ENCODE results near the gene TSHR.

DNA sequence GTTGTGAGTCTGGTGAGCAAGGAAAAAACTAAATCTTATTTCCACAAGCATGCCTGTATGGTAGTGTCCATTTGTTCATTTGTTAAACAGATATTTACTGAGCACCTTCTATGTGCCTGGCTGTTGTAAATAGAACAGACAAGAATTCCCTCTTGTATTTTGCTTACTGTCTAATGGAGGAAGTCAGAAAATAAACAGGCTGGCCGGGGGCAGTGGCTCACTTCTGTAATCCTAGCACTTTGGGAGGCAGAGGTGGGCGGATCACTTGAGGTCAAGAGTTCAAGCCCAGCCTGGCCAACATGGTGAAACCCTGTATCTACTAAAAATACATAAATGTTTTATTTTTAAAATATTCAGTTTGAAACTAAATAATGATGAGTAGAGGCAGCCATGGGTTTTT, 186.0 kb downstream of the TSHR start:
- no peak for TF ChIP-seq MYC (IDR thresholded peaks at IDR 0.05; ENCODE audit: low read depth, low read length)
- TF ChIP-seq, protein P1, sequence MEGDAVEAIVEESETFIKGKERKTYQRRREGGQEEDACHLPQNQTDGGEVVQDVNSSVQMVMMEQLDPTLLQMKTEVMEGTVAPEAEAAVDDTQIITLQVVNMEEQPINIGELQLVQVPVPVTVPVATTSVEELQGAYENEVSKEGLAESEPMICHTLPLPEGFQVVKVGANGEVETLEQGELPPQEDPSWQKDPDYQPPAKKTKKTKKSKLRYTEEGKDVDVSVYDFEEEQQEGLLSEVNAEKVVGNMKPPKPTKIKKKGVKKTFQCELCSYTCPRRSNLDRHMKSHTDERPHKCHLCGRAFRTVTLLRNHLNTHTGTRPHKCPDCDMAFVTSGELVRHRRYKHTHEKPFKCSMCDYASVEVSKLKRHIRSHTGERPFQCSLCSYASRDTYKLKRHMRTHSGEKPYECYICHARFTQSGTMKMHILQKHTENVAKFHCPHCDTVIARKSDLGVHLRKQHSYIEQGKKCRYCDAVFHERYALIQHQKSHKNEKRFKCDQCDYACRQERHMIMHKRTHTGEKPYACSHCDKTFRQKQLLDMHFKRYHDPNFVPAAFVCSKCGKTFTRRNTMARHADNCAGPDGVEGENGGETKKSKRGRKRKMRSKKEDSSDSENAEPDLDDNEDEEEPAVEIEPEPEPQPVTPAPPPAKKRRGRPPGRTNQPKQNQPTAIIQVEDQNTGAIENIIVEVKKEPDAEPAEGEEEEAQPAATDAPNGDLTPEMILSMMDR (IDR thresholded peaks at IDR 0.05; ENCODE audit: extremely low read depth in 1 of 2, insufficient read depth in 1 of 2, low read depth in 1 of 2, low read length in 2 of 2), result no peak
